Nephron (organoid): ENCODE measurements around the gene ELMO3.

Experiments used
- H3K27ac Mint-ChIP-seq, 3 experiments: 2 replicates each; pipeline ENCODE4 v1.8.0; 2020; ENCODE audit warnings: mixed read lengths in 3 of 3, mild to moderate bottlenecking in 2 of 3, moderate library complexity in 1 of 3
- H3K27me3 Mint-ChIP-seq: 2 replicates; pipeline ENCODE4 v1.8.0; 2021; ENCODE audit warnings: low read depth, mild to moderate bottlenecking, moderate library complexity, mixed read lengths
- H3K36me3 Mint-ChIP-seq: 2 replicates; pipeline ENCODE4 v1.8.0; 2020; ENCODE audit warnings: low read depth, mixed read lengths
- H3K4me1 Mint-ChIP-seq: 2 replicates; pipeline ENCODE4 v1.8.0; 2020; ENCODE audit warnings: mixed read lengths
- H3K4me3 Mint-ChIP-seq, 3 experiments: 2 replicates each; pipeline ENCODE4 v1.8.0; 2020; ENCODE audit warnings: mild to moderate bottlenecking in 3 of 3, mixed read lengths in 3 of 3, moderate library complexity in 2 of 3
- H3K9me3 Mint-ChIP-seq: 2 replicates; pipeline ENCODE4 v1.8.0; 2020; ENCODE audit warnings: mixed read lengths
- TF ChIP-seq, protein P1 (sequence below), 3 experiments: fragments of 200-600 bp; sonication (generic); IDR thresholded peaks; one replicate each; pipeline ENCODE4 v1.5.0; 2021; ENCODE audit warnings: antibody characterized with exemption in 3 of 3; ENCODE audit not compliant: unreplicated experiment in 3 of 3

Gene ELMO3

DNA sequence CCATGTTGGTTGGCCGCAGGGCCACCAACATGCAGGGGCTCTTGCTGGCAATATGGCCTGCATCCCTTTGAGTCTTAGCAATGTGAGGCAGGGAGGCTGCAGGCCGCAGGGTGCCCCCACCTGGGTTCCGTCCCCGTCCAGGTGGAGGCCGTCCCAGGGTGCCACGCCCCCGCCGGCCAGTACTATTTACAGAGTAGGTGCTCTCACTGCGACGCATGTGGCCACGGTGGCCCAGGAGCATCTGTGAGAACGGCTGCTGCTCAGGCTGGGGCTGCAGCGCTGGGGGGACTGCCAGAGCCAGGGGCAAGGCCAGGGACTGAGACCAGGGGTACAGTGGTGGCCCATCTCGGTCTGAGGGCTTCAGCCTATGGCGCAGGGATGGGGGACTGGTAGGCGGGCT lies 18.8 kb upstream of the ELMO3 start:
- H3K9me3 Mint-ChIP-seq: no peaks in the 10 kb centered on the region
- peaks cover 21% of the 10 kb centered on the region for H3K36me3 Mint-ChIP-seq
- peaks cover 25% of the 10 kb centered on the region for H3K27me3 Mint-ChIP-seq
- TF ChIP-seq, protein P1, sequence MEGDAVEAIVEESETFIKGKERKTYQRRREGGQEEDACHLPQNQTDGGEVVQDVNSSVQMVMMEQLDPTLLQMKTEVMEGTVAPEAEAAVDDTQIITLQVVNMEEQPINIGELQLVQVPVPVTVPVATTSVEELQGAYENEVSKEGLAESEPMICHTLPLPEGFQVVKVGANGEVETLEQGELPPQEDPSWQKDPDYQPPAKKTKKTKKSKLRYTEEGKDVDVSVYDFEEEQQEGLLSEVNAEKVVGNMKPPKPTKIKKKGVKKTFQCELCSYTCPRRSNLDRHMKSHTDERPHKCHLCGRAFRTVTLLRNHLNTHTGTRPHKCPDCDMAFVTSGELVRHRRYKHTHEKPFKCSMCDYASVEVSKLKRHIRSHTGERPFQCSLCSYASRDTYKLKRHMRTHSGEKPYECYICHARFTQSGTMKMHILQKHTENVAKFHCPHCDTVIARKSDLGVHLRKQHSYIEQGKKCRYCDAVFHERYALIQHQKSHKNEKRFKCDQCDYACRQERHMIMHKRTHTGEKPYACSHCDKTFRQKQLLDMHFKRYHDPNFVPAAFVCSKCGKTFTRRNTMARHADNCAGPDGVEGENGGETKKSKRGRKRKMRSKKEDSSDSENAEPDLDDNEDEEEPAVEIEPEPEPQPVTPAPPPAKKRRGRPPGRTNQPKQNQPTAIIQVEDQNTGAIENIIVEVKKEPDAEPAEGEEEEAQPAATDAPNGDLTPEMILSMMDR (IDR thresholded peaks at IDR 0.05; ENCODE audit: unreplicated experiment in 3 of 3): no peak
- H3K27ac Mint-ChIP-seq: no peak overlapping the region
- H3K4me3 Mint-ChIP-seq: no peak overlapping the region
- peaks cover 18% of the 10 kb centered on the region for H3K4me1 Mint-ChIP-seq

DNA sequence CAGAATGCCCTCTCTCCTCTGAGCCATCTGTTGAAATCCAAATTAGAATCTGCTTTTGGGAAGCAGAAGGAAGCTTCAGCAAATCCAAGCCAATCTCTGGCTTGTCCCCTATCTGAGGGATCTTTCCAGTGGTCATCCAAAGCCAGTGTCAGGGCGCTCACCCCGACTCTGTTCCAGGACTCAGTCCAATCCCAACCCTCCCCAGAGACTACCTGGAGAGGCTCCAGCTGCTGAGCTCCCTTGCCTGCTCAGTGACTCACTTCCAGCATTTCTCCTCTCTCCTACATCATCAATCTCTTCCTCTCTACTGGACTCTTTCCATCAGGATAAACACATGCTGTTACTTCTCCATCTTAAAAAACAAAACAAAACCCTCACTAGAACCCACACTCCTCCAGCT lies 17.6 kb upstream of the ELMO3 start:
- TF ChIP-seq, protein P1 (IDR thresholded peaks at IDR 0.05; ENCODE audit: unreplicated experiment in 3 of 3): no peak
- no peak overlapping the region for H3K27ac Mint-ChIP-seq
- no peaks in the 10 kb centered on the region for H3K9me3 Mint-ChIP-seq
- no peak overlapping the region for H3K4me3 Mint-ChIP-seq
- peaks cover 15% of the 10 kb centered on the region for H3K4me1 Mint-ChIP-seq
- H3K27me3 Mint-ChIP-seq: peaks cover 22% of the 10 kb centered on the region
- peaks cover 14% of the 10 kb centered on the region for H3K36me3 Mint-ChIP-seq

DNA sequence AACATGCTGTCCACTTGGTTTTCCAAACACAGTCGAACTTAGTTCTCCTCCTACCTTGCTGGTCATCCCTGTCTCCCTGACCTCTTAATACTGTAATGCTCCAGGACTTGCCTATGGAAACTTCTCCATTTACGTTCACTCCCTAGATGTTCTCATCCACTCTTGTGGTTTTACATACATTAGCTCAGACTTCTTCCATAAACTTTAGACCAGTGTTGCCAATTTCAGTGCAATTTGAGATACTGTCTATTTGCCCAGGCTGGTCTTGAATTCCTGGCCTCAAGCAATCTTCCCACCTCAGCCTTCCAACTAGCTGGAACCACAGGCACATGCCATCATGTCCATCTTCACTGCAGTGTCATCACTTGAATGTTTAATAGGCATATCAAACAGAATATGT lies 16.6 kb upstream of the ELMO3 start:
- peaks cover 15% of the 10 kb centered on the region for H3K27me3 Mint-ChIP-seq

DNA sequence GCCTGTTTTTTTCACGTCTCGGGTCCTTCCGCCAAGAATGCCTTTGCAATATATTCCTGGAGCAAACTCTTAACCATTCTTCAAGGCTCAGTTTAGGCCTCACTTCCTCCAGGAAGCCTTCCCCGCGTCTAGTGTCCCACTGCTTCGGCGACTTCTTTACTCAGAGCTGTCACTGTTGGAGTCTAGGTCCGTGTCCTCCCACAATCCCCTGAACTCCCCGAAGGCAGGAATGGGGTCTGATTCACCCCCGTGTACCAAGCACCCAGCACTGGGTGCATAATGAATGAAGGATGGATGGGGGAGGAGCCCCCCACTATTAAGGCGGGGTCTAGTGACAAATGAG lies 15.7 kb upstream of the ELMO3 start:
- H3K4me3 Mint-ChIP-seq: no peak overlapping the region
- peaks cover 4% of the 10 kb centered on the region for H3K36me3 Mint-ChIP-seq
- H3K4me1 Mint-ChIP-seq: peaks cover 15% of the 10 kb centered on the region
- TF ChIP-seq, protein P1 (IDR thresholded peaks at IDR 0.05; ENCODE audit: unreplicated experiment in 3 of 3): no peak
- H3K27ac Mint-ChIP-seq: no peak overlapping the region
- H3K9me3 Mint-ChIP-seq: no peaks in the 10 kb centered on the region
- H3K27me3 Mint-ChIP-seq: peaks cover 10% of the 10 kb centered on the region

More for the DNA sequence above, 16.6 kb upstream of the ELMO3 start:
- H3K36me3 Mint-ChIP-seq: peaks cover 9% of the 10 kb centered on the region
- no peak overlapping the region for H3K4me3 Mint-ChIP-seq
- TF ChIP-seq, protein P1 (IDR thresholded peaks at IDR 0.05; ENCODE audit: unreplicated experiment in 3 of 3): no peak
- peaks cover 15% of the 10 kb centered on the region for H3K4me1 Mint-ChIP-seq
- no peak overlapping the region for H3K27ac Mint-ChIP-seq
- H3K9me3 Mint-ChIP-seq: no peaks in the 10 kb centered on the region

- no peak within 1 kb of the TSS for H3K27ac Mint-ChIP-seq
- peaks cover 10% of the 10 kb centered on the region for H3K27me3 Mint-ChIP-seq
- TF ChIP-seq, protein P1 (IDR thresholded peaks at IDR 0.05; ENCODE audit: unreplicated experiment in 3 of 3): no peak
- peak within 1 kb of the TSS; percentile 33 to 68 (median 67) for H3K4me3 Mint-ChIP-seq
- peaks cover 11% of the 10 kb centered on the region for H3K4me1 Mint-ChIP-seq
- H3K9me3 Mint-ChIP-seq: no peaks in the 10 kb centered on the region
- peaks cover 3% of the 10 kb centered on the region for H3K36me3 Mint-ChIP-seq
These were observed 15.1 kb upstream of the ELMO3 start, which contains the start of gene MATCAP1 for GRCh38 chr16:67183627-67184452. TSS of gene MATCAP1 (minus strand) at chr16:67183963. CDS start at chr16:67180610, 3,353 bp downstream.
